Thymus (tissue), 11 donors: Measurements from ENCODE around the gene CTNNA2. TPM values are rescaled to one million over a fixed set of nuclear protein-coding genes. Genes with fewer than 3 reads are reported as not detected.
"Not testable (repeated sequence)": the region's sequence is repeated elsewhere in the genome, so short reads cannot be mapped to it uniquely, and the experiment has no call there.

Experiments
- DNase-seq, 9 donors: peaks; one replicate each; pipeline ENCODE4 v3.0.0-alpha.2; 2013; ENCODE audit warnings: low spot score in 9 of 9, low read depth in 6 of 9, missing footprints in 1 of 9
- H3K27ac ChIP-seq, 2 donors: one replicate each; pipeline ENCODE4 v1.5.1; 2013; ENCODE audit warnings: control low read depth in 1 of 2, low read depth in 1 of 2, low read length in 1 of 2, mild to moderate bottlenecking in 1 of 2, moderate library complexity in 1 of 2
- H3K27me3 ChIP-seq, 2 donors: one replicate each; pipeline ENCODE4 v1.5.1; 2013; ENCODE audit warnings: low read length in 1 of 2; ENCODE audit not compliant: control insufficient read depth in 2 of 2, insufficient read depth in 1 of 2
- H3K36me3 ChIP-seq, 2 donors: one replicate each; pipeline ENCODE4 v1.5.1; 2013; ENCODE audit warnings: low read length in 1 of 2, mild to moderate bottlenecking in 1 of 2, moderate library complexity in 1 of 2; ENCODE audit not compliant: control insufficient read depth in 2 of 2, insufficient read depth in 2 of 2
- H3K4me1 ChIP-seq, 2 donors: one replicate each; pipeline ENCODE4 v1.5.1; 2013; ENCODE audit warnings: low read length in 2 of 2; ENCODE audit not compliant: control insufficient read depth in 2 of 2, insufficient read depth in 2 of 2
- H3K4me3 ChIP-seq, 2 donors: one replicate each; pipeline ENCODE4 v1.5.1; 2013; ENCODE audit warnings: low read length in 2 of 2, control low read depth in 1 of 2, mild to moderate bottlenecking in 1 of 2
- H3K9me3 ChIP-seq, 2 donors: one replicate each; pipeline ENCODE4 v1.5.1; 2013; ENCODE audit warnings: low read length in 1 of 2, mild to moderate bottlenecking in 1 of 2; ENCODE audit not compliant: control insufficient read depth in 2 of 2, insufficient read depth in 1 of 2
- WGBS: extraction: QIAGEN DNeasy Blood & Tissue Kit; methylation state at CpG from one replicate; pipeline ENCODE4 v1.1.7; 2013; 5-methylcytosine and 5-hydroxymethylcytosine counted together
- polyA plus RNA-seq: library from polyadenylated mRNA; stranded (reverse); fragments of 200-250 nt; gene quantifications from one replicate; pipeline ENCODE4 v1.2.3, GENCODE V29; 2013
- total RNA-seq: library from RNA; stranded (reverse); fragments of 120-200 nt; gene quantifications from one replicate; pipeline ENCODE4 v1.2.4, GENCODE V29; 2013
- donor health status: healthy.

CTNNA2 gene
- total and polyA plus RNA-seq, 2 donors = 0.16 to 0.19 TPM

DNA sequence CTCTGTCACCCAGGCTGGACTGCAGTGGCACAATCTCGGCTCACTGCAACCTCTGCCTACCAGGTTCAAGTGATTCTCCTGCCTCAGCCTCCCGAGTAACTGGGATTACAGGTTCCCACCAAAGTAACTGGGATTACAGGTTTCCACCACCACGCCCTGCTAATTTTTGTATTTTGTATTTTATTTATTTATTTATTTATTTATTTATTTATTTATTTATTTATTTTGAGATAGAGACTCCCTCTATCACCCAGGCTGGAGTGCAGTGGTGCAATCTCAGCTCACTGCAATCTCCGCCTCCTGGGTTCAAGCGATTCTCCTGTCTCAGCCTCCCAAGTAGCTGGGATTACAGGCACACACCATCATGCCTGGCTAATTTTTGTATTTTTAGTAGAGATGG is 633.9 kb downstream of the CTNNA2 start:
- not testable (repeated sequence) for H3K36me3 ChIP-seq

GRCh38 chr2:80147690-80148089 is 634.8 kb downstream of the CTNNA2 start:
- Histone ChIP-seq H3K27ac (no peak overlapping the region), H3K36me3 (no peaks in the 10 kb centered on the region), H3K9me3 (no peaks in the 10 kb centered on the region), H3K27me3 (no peaks in the 10 kb centered on the region), H3K4me3 (no peak overlapping the region), H3K4me1 (no peaks in the 10 kb centered on the region)
- DNase-seq = no peak
- WGBS = 84% methylated on average over 3 of the region's 3 CpGs

More for the DNA sequence above, 633.9 kb downstream of the CTNNA2 start:
- not testable (repeated sequence) for DNase-seq, H3K9me3 ChIP-seq, H3K27me3 ChIP-seq, H3K4me3 ChIP-seq, H3K4me1 ChIP-seq, H3K27ac ChIP-seq
- WGBS = 94% methylated on average over 5 of the region's 5 CpGs

GRCh38 chr2:80148906-80149305 is 636.1 kb downstream of the CTNNA2 start:
- DNase-seq = no peak
- Histone ChIP-seq H3K36me3 (no peaks in the 10 kb centered on the region), H3K27me3 (no peaks in the 10 kb centered on the region), H3K4me1 (no peaks in the 10 kb centered on the region), H3K27ac (no peak overlapping the region), H3K4me3 (no peak overlapping the region), H3K9me3 (no peaks in the 10 kb centered on the region)
- WGBS = 92% methylated on average over 2 of the region's 2 CpGs

DNA sequence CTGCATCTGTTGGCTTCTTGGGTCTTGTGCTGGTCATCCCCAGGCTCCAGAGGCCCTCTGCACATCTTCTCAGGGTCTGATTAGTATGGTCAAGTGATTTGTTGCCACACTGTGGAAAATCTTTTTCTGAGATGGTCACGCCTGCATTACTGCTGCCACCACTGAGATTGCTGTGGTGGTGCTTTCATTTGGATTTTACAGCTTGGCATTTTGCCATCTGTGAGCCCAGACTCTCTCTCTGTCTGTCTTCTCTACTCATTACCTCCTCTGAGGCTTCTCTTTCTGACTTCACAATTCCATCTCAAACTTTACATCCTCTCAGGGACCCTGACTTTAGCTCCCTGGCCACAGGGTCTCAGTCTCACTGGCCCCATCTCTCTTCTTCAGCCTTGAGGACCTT is 637.1 kb downstream of the CTNNA2 start:
- H3K27ac ChIP-seq = no peak overlapping the region
- no peaks in the 10 kb centered on the region for H3K27me3 ChIP-seq
- no peak overlapping the region for H3K4me3 ChIP-seq
- DNase-seq = no peak
- no peaks in the 10 kb centered on the region for H3K36me3 ChIP-seq
- H3K4me1 ChIP-seq = no peaks in the 10 kb centered on the region
- WGBS = 84% methylated on average over 1 of the region's 1 CpG
- no peaks in the 10 kb centered on the region for H3K9me3 ChIP-seq

- no peaks in the 10 kb centered on the region for H3K4me1 ChIP-seq
- no peak overlapping the region for H3K4me3 ChIP-seq
- H3K9me3 ChIP-seq = no peaks in the 10 kb centered on the region
Measured at GRCh38 chr2:80151248-80151647, 638.4 kb downstream of the CTNNA2 start.

GRCh38 chr2:80151651-80152050 is 638.8 kb downstream of the CTNNA2 start:
- no peaks in the 10 kb centered on the region for H3K9me3 ChIP-seq

More at GRCh38 chr2:80151248-80151647, 638.4 kb downstream of the CTNNA2 start:
- DNase-seq = no peak
- Histone ChIP-seq H3K36me3 (no peaks in the 10 kb centered on the region), H3K27ac (no peak overlapping the region), H3K27me3 (no peaks in the 10 kb centered on the region)

GRCh38 chr2:80153151-80153550 is 640.3 kb downstream of the CTNNA2 start:
- no peak overlapping the region for H3K4me3 ChIP-seq
- no peak for DNase-seq
- WGBS = 80% methylated on average over 4 of the region's 4 CpGs
- no peaks in the 10 kb centered on the region for H3K36me3 ChIP-seq
- H3K27ac ChIP-seq = no peak overlapping the region
- no peaks in the 10 kb centered on the region for H3K4me1 ChIP-seq
- no peaks in the 10 kb centered on the region for H3K9me3 ChIP-seq
- no peaks in the 10 kb centered on the region for H3K27me3 ChIP-seq

More at GRCh38 chr2:80151651-80152050, 638.8 kb downstream of the CTNNA2 start:
- Histone ChIP-seq H3K27ac (no peak overlapping the region), H3K27me3 (no peaks in the 10 kb centered on the region), H3K36me3 (no peaks in the 10 kb centered on the region), H3K4me3 (no peak overlapping the region), H3K4me1 (no peaks in the 10 kb centered on the region)
- no peak for DNase-seq
- 95% methylated on average over 3 of the region's 3 CpGs for WGBS

DNA sequence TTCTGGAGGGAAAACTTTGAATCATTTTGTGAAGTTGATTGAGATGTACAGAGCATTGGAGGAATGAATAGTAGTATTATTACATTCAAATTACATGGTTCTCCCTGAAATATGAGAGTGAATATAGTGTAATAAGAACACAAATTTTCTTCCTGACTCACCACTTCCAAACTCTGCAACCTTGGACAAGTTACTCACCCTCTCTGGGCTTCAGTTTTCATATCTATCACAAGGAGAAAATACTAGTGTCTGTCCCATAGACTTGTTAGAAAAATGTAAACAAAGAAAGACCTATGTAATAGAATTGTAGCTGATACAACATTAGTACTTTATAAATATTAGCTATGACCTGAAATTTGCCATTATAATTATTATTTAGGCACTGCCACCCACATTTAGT is 640.9 kb downstream of the CTNNA2 start:
- Histone ChIP-seq H3K27me3 (no peaks in the 10 kb centered on the region), H3K27ac (no peak overlapping the region), H3K36me3 (no peaks in the 10 kb centered on the region), H3K9me3 (no peaks in the 10 kb centered on the region), H3K4me3 (no peak overlapping the region), H3K4me1 (no peaks in the 10 kb centered on the region)
- DNase-seq = no peak

- Histone ChIP-seq H3K27me3 (no peaks in the 10 kb centered on the region), H3K36me3 (no peaks in the 10 kb centered on the region), H3K4me1 (no peaks in the 10 kb centered on the region), H3K27ac (no peak overlapping the region), H3K9me3 (no peaks in the 10 kb centered on the region), H3K4me3 (no peak overlapping the region)
- WGBS = 94% methylated on average over 7 of the region's 7 CpGs
- no peak for DNase-seq
Measured at GRCh38 chr2:80154231-80154915, 641.5 kb downstream of the CTNNA2 start.
